Aorta (tissue), 5 donors: ENCODE results near the gene NFU1. TPM values are rescaled to one million over a fixed set of nuclear protein-coding genes. Genes with fewer than 3 reads are reported as not detected.
A peak's percentile ranks its signal among the peaks of the same experiment; 100 is the strongest.

Experiments used
- ATAC-seq: fragments of 200-7000 bp; cut with Tn5 transposase; one replicate; pipeline ENCODE4 v1.9.1; 2022; ENCODE audit warnings: moderate library complexity; ENCODE audit not compliant: low FRiP score
- DNase-seq, 2 donors: peaks; one replicate each; pipeline ENCODE4 v3.0.0-alpha.2; 2020
- H3K27ac ChIP-seq, 2 donors: one replicate each; pipeline ENCODE4 v1.5.1; 2013; ENCODE audit warnings: low read length in 2 of 2, mild to moderate bottlenecking in 2 of 2, moderate library complexity in 2 of 2, control low read depth in 1 of 2, inconsistent platforms in 1 of 2, low read depth in 1 of 2
- H3K27me3 ChIP-seq, 2 donors: one replicate each; pipeline ENCODE4 v1.6.1; 2013; ENCODE audit warnings: control low read depth in 1 of 2, low read length in 1 of 2, mild to moderate bottlenecking in 1 of 2, moderate library complexity in 1 of 2; ENCODE audit not compliant: insufficient read depth in 2 of 2, control insufficient read depth in 1 of 2
- H3K36me3 ChIP-seq, 2 donors: one replicate each; pipeline ENCODE4 v1.6.1; 2013; ENCODE audit warnings: control low read depth in 1 of 2, low read length in 1 of 2, mild to moderate bottlenecking in 1 of 2; ENCODE audit not compliant: insufficient read depth in 2 of 2, control insufficient read depth in 1 of 2
- H3K4me1 ChIP-seq, 2 donors: one replicate each; pipeline ENCODE4 v1.6.1; 2013; ENCODE audit warnings: low read length in 2 of 2, control low read depth in 1 of 2, mild to moderate bottlenecking in 1 of 2, moderate library complexity in 1 of 2; ENCODE audit not compliant: insufficient read depth in 2 of 2, control insufficient read depth in 1 of 2
- H3K4me3 ChIP-seq, 2 donors: one replicate each; pipeline ENCODE4 v1.5.1; 2013; ENCODE audit warnings: low read length in 2 of 2, control low read depth in 1 of 2, mild to moderate bottlenecking in 1 of 2
- H3K9me3 ChIP-seq: one replicate; pipeline ENCODE4 v1.6.1; 2013; ENCODE audit warnings: mild to moderate bottlenecking, low read length; ENCODE audit not compliant: control insufficient read depth
- WGBS, 2 donors: extraction: QIAGEN DNeasy Blood & Tissue Kit; methylation state at CpG; one replicate each; pipeline ENCODE4 v1.1.7; 2013; 5-methylcytosine and 5-hydroxymethylcytosine counted together
- intact Hi-C, 2 donors: fragments of 100-400 bp; cut with DNase I; formaldehyde crosslinking; loops; one replicate each; pipeline versions ENCODE4 v1.14.2 to v1.15.0; 2022
- polyA plus RNA-seq, 2 donors: library from polyadenylated mRNA; stranded (reverse); fragments of 200-250 nt; gene quantifications; one replicate each; pipeline ENCODE4 v1.2.3, GENCODE V29; 2013
- total RNA-seq, 2 donors: library from RNA; stranded (reverse); fragmentation: NEBNext Ultra II Directional; extraction: Animal tissue kit (Norgen Biotek cat#: 25700); gene quantifications; one replicate each; pipeline ENCODE4 v1.2.1, GENCODE V29; 2021
- donor health status: healthy with polysubstance abuse.
- donor health status: Bipolar disorder and iron deficiency.
- donor health status: DM: no; HTN: no; CAD: no.
- donor health status: DM: no; HTN: no; CAD: no.
- donor health status: DM: yes; HTN: yes; CAD: no.

The NFU1 gene
- total and polyA plus RNA-seq, 4 donors, result 39.8 to 101 (median 50.9) TPM

DNA sequence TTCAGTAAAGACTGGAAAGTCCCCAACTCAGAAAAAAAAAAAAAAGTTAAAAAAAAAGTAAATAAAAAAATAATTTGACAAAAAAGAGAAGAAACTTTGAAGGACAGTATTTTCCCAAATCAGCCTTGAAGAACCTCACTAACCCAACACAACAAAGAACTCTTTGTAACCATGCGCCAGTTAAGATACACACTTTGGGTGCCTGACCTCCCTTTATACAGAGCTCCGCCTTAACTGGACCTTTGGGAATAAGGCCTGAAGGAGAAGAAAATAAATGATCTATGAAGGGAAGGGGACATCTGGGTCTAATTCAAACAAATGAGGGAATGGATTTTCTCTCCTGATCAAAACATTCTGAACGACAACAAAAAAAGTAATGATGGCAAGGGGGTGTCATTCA is 48.0 kb downstream of the NFU1 start:
- H3K4me3 ChIP-seq, result no peak overlapping the region
- no peaks in the 10 kb centered on the region for H3K4me1 ChIP-seq
- intact Hi-C loops, result loop anchor here (5.0 kb wide), 1 partner anchor 48 kb away; the partner anchor contains the start of gene NFU1 (in 2 of the 2)
- no peaks in the 10 kb centered on the region for H3K36me3 ChIP-seq
- H3K27ac ChIP-seq, result no peak overlapping the region
- DNase-seq (no peak), ATAC-seq (no peak)
- WGBS, 2 donors, result 96% methylated on average over 3 of the region's 3 CpGs
- no peaks in the 10 kb centered on the region for H3K27me3 ChIP-seq
- H3K9me3 ChIP-seq, result no peaks in the 10 kb centered on the region

GRCh38 chr2:69387770-69388481 is 49.3 kb downstream of the NFU1 start:
- no peaks in the 10 kb centered on the region for H3K9me3 ChIP-seq
- intact Hi-C loops, result loop anchor here (5.0 kb wide), 1 partner anchor 49 kb away; the partner anchor contains the start of gene NFU1 (in 2 of the 2)
- no peaks in the 10 kb centered on the region for H3K36me3 ChIP-seq
- no peak for ATAC-seq
- DNase-seq, result no peak
- no peaks in the 10 kb centered on the region for H3K27me3 ChIP-seq
- no peaks in the 10 kb centered on the region for H3K4me1 ChIP-seq
- H3K27ac ChIP-seq, result peak overlapping the region; percentile 68 to 83
- WGBS, 2 donors, result 59 to 63% methylated on average over 14 of the region's 14 CpGs
- H3K4me3 ChIP-seq, result peak overlapping the region; percentile 56 to 79

DNA sequence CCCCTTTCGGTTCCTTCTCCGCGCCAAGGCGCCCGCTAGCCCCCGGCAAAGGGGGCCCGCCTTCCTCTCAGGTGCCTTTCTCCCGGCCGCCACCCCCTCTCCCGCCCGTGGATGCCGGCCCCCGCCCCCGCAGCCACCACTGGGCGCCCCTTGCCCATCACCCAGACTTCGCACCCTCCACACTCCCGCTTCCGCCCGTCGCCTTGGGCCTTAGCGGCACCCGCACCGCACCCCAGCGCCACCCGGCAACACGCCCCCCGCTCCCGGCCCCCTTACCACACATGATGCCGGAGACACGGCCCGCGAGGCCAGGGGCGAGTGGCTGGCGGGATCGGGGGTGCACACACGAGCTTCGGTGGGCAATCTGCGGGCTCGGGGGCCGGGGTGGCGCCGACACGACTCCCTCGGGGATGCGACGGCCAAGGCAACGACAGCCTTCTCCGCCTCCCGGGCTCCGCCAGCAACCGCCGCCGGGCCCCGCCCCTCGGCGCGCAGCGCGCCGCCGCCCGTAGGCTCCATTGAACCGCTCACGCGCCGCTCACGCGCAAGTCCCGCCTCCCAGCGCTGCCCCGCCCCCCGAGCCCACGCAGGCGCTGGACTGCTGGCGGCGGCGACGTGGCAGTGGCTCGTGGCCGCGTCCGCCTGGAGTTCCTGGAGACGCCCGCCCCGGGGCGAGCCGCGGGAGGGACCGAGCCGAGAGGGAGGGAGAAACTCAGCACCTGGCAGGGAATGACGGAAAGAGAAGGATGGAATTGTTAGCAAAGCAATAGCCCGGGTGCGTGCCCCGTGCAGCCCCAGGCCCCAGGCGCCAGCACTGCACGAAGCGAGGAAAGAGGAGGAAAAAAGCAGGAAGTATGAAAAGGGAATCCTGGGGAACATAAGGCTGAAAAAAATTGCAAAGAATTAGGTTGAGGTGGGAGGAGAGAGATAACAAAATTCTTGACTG is 50.2 kb downstream of the NFU1 start, which contains the start of gene GFPT1:
Gene GFPT1, minus strand, starts transcription at position 439 of the 946 bp plus-strand sequence. Its CDS starts 156 bp downstream, at position 283.
- peak within 1 kb of the TSS; percentile 68 to 83 for H3K27ac ChIP-seq
- no peaks in the 10 kb centered on the region for H3K27me3 ChIP-seq
- ATAC-seq (peak; percentile 98), DNase-seq (peak; percentile 97 to 98)
- no peaks in the 10 kb centered on the region for H3K9me3 ChIP-seq
- no peaks in the 10 kb centered on the region for H3K36me3 ChIP-seq
- intact Hi-C loops, result loop anchor here (5.0 kb wide), 1 partner anchor 50 kb away; the partner anchor contains the start of gene NFU1 (in 2 of the 2)
- WGBS, 2 donors, result 0 to 1% methylated on average over 90 to 97 of the region's 97 CpGs
- H3K4me3 ChIP-seq, result peak within 1 kb of the TSS; percentile 79 to 80
- H3K4me1 ChIP-seq, result no peaks in the 10 kb centered on the region

DNA sequence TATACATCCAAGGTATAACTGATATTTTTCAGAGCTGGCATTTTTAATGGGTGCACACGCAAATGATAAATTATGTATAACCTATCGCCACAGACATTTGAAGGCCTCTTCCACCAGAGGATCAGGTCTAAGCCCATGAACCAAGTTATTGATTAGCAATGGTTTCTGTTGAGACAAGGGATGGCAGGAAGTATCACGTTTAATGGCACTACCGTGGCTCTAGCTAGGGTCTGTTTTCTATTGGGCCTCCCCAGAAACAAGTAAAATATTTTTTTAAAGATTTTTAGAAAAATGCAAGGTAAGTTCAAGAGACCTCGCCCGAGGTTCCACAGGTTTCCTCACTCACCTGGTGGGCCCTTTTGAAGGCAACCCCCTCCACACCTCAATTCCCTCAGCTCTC is 50.9 kb downstream of the NFU1 start:
- Histone ChIP-seq H3K9me3 (no peaks in the 10 kb centered on the region), H3K27me3 (no peaks in the 10 kb centered on the region), H3K27ac (peak overlapping the region in 1 of 2 donors; percentile 16), H3K36me3 (no peaks in the 10 kb centered on the region), H3K4me3 (peak overlapping the region; percentile 79 to 80), H3K4me1 (no peaks in the 10 kb centered on the region)
- no peak for ATAC-seq
- no peak for DNase-seq
- WGBS, 2 donors, result 0 to 1% methylated on average over 6 of the region's 6 CpGs
- intact Hi-C loops, result loop anchor here (5.0 kb wide), 1 partner anchor 51 kb away; the partner anchor contains the start of gene NFU1 (in 2 of the 2)

- Histone ChIP-seq H3K4me1 (no peaks in the 10 kb centered on the region), H3K36me3 (no peaks in the 10 kb centered on the region), H3K27me3 (no peaks in the 10 kb centered on the region), H3K27ac (no peak overlapping the region), H3K9me3 (no peaks in the 10 kb centered on the region), H3K4me3 (peak overlapping the region; percentile 79 to 80)
- intact Hi-C loops, result loop anchor here (5.0 kb wide), 1 partner anchor 52 kb away; the partner anchor contains the start of gene NFU1 (in 2 of the 2)
- DNase-seq (no peak), ATAC-seq (no peak)
- 45 to 50% methylated on average over 8 of the region's 8 CpGs for WGBS, 2 donors
Observed at GRCh38 chr2:69385443-69386151, 51.6 kb downstream of the NFU1 start.

DNA sequence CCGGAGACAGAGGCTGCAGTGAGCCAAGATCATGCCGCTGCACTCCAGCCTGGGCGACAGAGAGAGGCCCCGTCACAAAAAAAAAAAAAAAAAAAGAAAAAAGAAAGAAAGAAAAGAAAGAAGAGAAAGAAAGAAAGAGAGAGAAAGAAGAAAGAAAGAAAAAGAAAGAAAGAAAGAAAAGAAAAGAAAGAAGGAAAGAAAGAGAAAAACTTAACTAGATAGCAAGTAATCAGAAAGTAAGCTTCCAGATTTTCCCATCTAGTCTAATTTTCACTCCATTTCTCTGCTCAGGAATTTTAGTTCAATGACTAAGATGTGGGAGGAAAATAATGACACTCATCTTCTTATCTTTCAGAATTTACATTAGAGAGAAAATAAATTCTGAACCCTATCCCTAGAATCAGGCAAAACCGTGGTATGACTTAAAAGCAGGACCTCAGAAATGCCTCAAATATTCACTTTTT is 52.6 kb downstream of the NFU1 start:
- Histone ChIP-seq H3K4me1 (no peaks in the 10 kb centered on the region), H3K27ac (no peak overlapping the region), H3K27me3 (no peaks in the 10 kb centered on the region), H3K4me3 (no peak overlapping the region), H3K9me3 (no peaks in the 10 kb centered on the region), H3K36me3 (no peaks in the 10 kb centered on the region)
- WGBS, 2 donors, result 72 to 73% methylated on average over 5 of the region's 5 CpGs
- intact Hi-C loops, result loop anchor here (5.0 kb wide), 1 partner anchor 53 kb away; the partner anchor contains the start of gene NFU1 (in 2 of the 2)
- ATAC-seq, result no peak
- DNase-seq, result no peak

GRCh38 chr2:69383176-69383812 is 53.9 kb downstream of the NFU1 start:
- no peaks in the 10 kb centered on the region for H3K36me3 ChIP-seq
- ATAC-seq (no peak), DNase-seq (no peak)
- intact Hi-C loops, result no loop called here
- no peaks in the 10 kb centered on the region for H3K9me3 ChIP-seq
- 87 to 88% methylated on average over 7 of the region's 7 CpGs for WGBS, 2 donors
- no peak overlapping the region for H3K27ac ChIP-seq
- no peak overlapping the region for H3K4me3 ChIP-seq
- no peaks in the 10 kb centered on the region for H3K27me3 ChIP-seq
- no peaks in the 10 kb centered on the region for H3K4me1 ChIP-seq
